ENCODE results near the gene LAMA1.

Gene LAMA1

DNA sequence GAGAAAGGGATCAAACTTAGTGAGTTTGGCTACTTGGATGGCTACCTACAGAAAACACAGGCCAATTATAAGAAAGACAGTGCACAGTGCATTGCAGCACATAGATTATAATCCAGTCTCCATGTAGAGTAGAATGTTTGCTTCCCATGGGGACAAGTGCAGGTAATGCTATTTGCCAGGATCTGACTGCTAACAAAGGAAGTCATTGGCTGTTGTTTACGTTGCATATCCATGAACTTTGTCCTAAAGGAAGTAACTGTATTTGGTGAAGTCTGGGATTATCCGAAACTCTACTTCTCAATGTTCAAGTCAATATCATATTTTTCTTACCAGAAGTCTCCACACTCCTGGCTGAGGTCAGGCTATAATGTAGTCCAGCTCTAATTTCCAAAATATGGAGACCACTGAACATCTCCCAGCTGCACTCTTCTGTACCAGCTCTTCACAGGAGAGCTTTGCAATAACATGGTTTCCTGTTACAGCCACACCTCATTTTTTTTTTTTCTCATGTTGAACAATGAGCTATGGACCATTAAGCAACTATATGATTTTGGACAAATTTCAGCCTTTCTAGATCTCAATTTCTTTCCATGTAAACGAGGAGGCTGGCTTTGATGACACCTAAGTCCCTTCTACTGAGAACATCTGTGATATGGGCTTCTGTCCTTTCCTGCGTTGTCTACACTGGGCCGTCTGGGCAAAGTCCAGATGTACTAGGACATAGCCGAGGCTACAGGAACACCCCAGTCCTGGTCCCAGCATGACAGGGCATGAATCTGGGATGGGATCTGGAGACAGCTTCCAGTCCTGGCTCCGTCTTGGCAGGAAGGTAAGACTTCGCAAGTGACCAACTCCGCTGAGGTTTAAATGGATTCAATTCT, 154.8 kb downstream of the LAMA1 start:
- DNase-seq (ENCODE audit: insufficient read length, low spot score) (no peak), FAIRE-seq (no peak)
- TF ChIP-seq TAF1 (IDR thresholded peaks at IDR 0.05; ENCODE audit: low read depth, low read length), result no peak
- no peak for TF ChIP-seq POLR2A (IDR thresholded peaks at IDR 0.05; ENCODE audit: low read depth, low read length)
- TF ChIP-seq SPI1 (IDR thresholded peaks at IDR 0.05; ENCODE audit: low read depth, low read length), result no peak
- TF ChIP-seq POLR2AphosphoS5 (IDR thresholded peaks at IDR 0.05; ENCODE audit: low read depth, low read length), result no peak
- no peak for TF ChIP-seq PAX5 (IDR thresholded peaks at IDR 0.05; ENCODE audit: insufficient read depth, low read length, severe bottlenecking)
- no peak for TF ChIP-seq POU2F2 (IDR thresholded peaks at IDR 0.05; ENCODE audit: low read depth, low read length)

DNA sequence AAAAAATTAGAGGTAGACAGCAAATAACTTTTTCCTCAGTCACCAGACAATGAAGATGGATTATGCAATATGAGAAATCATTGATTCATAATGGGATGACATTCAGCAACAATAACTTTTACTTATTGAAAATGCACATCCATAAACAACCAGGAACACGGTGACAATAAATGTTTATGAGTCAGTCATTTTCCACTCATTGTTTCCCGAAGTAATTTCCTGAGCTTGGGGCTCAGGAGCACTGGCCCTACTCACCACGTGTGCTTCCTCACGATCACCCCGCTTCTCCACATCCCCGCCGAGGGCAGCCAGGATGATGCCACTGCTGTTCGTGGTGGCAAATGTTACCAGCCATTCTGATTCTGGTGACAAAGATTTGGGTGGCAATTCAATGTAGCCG, 156.3 kb downstream of the LAMA1 start:
- FAIRE-seq (no peak), DNase-seq (ENCODE audit: insufficient read length, low spot score) (no peak)
- TF ChIP-seq PAX5 (IDR thresholded peaks at IDR 0.05; ENCODE audit: insufficient read depth, low read length, severe bottlenecking) (no peak), POLR2A (IDR thresholded peaks at IDR 0.05; ENCODE audit: low read depth, low read length) (no peak), TAF1 (IDR thresholded peaks at IDR 0.05; ENCODE audit: low read depth, low read length) (no peak), SPI1 (IDR thresholded peaks at IDR 0.05; ENCODE audit: low read depth, low read length) (no peak), POLR2AphosphoS5 (IDR thresholded peaks at IDR 0.05; ENCODE audit: low read depth, low read length) (no peak), POU2F2 (IDR thresholded peaks at IDR 0.05; ENCODE audit: low read depth, low read length) (no peak)

DNA sequence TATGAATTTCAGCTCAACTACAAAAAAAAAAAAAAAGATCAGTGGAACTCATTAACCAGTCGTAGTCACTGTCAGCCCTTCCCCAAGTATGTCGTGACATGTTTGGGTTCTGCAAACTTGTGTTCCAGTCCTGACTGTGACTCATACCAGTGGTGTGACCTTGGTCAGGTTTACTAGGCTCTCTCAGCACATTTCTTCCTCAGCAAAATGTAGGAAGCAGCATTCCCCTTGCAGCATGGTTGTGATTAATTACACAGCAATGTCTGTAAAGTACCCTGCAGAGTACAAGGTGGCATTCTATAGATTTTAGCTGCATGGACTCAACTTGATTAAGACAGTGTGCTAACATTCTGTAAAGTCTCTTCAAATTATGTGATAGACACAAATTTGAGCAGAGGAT, 156.9 kb downstream of the LAMA1 start:
- DNase-seq (ENCODE audit: insufficient read length, low spot score) (no peak), FAIRE-seq (no peak)

DNA sequence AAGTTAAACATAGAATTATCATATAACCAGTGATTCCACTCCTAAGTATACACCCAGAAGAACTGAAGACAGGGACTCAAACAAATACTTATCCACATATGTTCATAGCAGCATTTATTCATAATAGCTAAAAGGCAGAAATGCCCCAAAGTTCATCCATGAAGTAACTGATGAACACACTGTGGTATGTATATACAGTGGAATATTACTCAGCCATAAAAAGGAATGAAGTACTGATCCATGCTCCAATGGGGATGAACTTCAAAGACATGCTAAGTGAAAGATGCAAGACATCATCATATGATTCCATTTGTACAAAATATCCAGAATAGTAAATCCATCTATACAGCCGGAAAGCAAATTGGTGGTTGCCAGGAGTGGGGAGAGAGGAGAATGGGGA, 157.5 kb downstream of the LAMA1 start:
- no peak for FAIRE-seq
- TF ChIP-seq POU2F2 (IDR thresholded peaks at IDR 0.05; ENCODE audit: low read depth, low read length) (no peak), POLR2A (IDR thresholded peaks at IDR 0.05; ENCODE audit: low read depth, low read length) (no peak), PAX5 (IDR thresholded peaks at IDR 0.05; ENCODE audit: insufficient read depth, low read length, severe bottlenecking) (no peak), TAF1 (IDR thresholded peaks at IDR 0.05; ENCODE audit: low read depth, low read length) (no peak), SPI1 (IDR thresholded peaks at IDR 0.05; ENCODE audit: low read depth, low read length) (no peak)
- no peak for DNase-seq (ENCODE audit: insufficient read length, low spot score)

More for the DNA sequence above, 156.9 kb downstream of the LAMA1 start:
- no peak for TF ChIP-seq PAX5 (IDR thresholded peaks at IDR 0.05; ENCODE audit: insufficient read depth, low read length, severe bottlenecking)
- TF ChIP-seq SPI1 (IDR thresholded peaks at IDR 0.05; ENCODE audit: low read depth, low read length), result no peak
- no peak for TF ChIP-seq TAF1 (IDR thresholded peaks at IDR 0.05; ENCODE audit: low read depth, low read length)
- TF ChIP-seq POLR2A (IDR thresholded peaks at IDR 0.05; ENCODE audit: low read depth, low read length), result no peak
- no peak for TF ChIP-seq POLR2AphosphoS5 (IDR thresholded peaks at IDR 0.05; ENCODE audit: low read depth, low read length)
- TF ChIP-seq POU2F2 (IDR thresholded peaks at IDR 0.05; ENCODE audit: low read depth, low read length), result no peak

DNA sequence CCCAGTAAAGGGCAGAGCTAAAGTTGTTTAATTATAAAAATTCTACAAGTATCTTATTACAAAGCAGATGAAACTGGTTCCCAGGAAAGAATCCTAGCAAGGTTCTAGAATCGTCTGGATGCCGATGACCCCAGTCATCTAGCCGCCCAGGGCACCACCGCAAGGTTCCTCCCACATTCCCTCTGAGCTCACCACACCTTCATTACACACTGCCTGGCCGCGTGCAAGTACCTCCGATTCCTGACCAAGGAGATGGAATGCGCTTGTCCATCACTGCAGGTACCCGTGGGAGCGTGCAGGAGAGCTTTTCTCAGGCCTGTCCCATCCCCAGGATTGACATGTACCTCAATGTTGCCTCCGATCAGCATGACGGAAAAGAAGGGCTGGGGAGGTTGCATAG, 158.5 kb downstream of the LAMA1 start:
- DNase-seq (ENCODE audit: insufficient read length, low spot score), result no peak
- TF ChIP-seq POU2F2 (IDR thresholded peaks at IDR 0.05; ENCODE audit: low read depth, low read length) (no peak), POLR2AphosphoS5 (IDR thresholded peaks at IDR 0.05; ENCODE audit: low read depth, low read length) (no peak), TAF1 (IDR thresholded peaks at IDR 0.05; ENCODE audit: low read depth, low read length) (no peak), POLR2A (IDR thresholded peaks at IDR 0.05; ENCODE audit: low read depth, low read length) (no peak), PAX5 (IDR thresholded peaks at IDR 0.05; ENCODE audit: insufficient read depth, low read length, severe bottlenecking) (no peak), SPI1 (IDR thresholded peaks at IDR 0.05; ENCODE audit: low read depth, low read length) (no peak)

DNA sequence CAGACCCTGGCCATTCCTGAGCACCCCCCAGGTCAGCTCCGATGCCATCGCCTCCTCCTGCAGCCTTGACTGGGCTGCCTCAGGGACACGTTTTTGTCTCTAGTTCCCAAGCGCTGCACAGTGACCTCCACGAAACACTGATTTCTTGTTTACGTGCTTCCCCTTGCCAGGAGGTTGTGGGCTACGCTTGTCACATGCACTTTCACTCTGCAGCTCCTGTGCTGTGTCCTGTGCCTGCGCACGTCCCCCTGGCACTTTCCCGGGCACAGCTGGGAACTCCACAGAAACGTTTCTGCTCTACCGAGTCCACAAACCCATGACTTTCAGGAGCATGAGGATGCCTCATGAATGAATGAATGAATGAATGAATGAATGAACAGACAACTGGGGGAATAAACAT, 160.6 kb downstream of the LAMA1 start:
- FAIRE-seq (no peak), DNase-seq (ENCODE audit: insufficient read length, low spot score) (no peak)
- no peak for TF ChIP-seq SPI1 (IDR thresholded peaks at IDR 0.05; ENCODE audit: low read depth, low read length)

More for the DNA sequence above, 158.5 kb downstream of the LAMA1 start:
- FAIRE-seq, result no peak

DNA sequence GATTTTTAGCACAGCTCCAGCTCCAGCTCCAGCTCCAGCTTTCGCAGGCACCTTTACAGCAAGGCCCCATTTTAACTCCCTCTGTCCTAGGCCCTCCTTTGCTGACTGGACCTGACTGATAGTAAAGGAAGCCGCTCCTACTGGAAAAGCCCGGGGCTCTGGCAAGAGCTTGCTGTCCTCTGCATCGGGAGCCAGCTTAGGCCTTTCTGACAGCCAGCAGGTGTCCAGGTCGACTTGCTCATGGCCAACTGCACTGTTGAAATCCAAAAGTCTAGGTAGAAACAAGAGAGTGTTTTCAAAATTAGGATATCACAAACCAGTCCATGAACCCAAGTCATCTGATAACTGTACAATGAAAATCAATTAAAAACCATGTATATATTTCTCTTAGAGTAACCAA, 161.1 kb downstream of the LAMA1 start:
- FAIRE-seq (no peak), DNase-seq (ENCODE audit: insufficient read length, low spot score) (no peak)
- TF ChIP-seq POU2F2 (IDR thresholded peaks at IDR 0.05; ENCODE audit: low read depth, low read length), result no peak
- TF ChIP-seq TAF1 (IDR thresholded peaks at IDR 0.05; ENCODE audit: low read depth, low read length), result no peak
- TF ChIP-seq POLR2AphosphoS5 (IDR thresholded peaks at IDR 0.05; ENCODE audit: low read depth, low read length), result no peak
- no peak for TF ChIP-seq POLR2A (IDR thresholded peaks at IDR 0.05; ENCODE audit: low read depth, low read length)
- no peak for TF ChIP-seq SPI1 (IDR thresholded peaks at IDR 0.05; ENCODE audit: low read depth, low read length)
- no peak for TF ChIP-seq PAX5 (IDR thresholded peaks at IDR 0.05; ENCODE audit: insufficient read depth, low read length, severe bottlenecking)

DNA sequence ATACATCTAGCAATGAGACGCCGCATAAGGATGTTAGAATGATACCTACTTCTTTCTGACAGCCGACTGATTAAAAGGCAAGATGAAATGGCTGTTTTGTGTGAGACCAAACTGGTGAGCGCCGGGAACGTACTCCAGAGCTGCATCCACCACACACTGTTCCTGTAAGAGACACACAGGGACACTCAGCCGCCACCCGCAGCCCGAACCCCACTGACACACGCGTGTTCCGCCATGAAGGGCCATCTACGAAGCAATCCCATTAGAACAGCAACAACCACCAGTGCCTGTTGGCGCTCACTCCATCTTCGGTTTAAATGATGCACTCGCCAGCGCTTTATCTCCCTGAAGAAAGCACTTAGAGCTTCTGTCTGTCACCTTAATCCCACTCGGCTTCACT, 162.3 kb downstream of the LAMA1 start:
- DNase-seq (ENCODE audit: insufficient read length, low spot score) (no peak), FAIRE-seq (no peak)
- no peak for TF ChIP-seq SPI1 (IDR thresholded peaks at IDR 0.05; ENCODE audit: low read depth, low read length)
- no peak for TF ChIP-seq POLR2AphosphoS5 (IDR thresholded peaks at IDR 0.05; ENCODE audit: low read depth, low read length)
- TF ChIP-seq TAF1 (IDR thresholded peaks at IDR 0.05; ENCODE audit: low read depth, low read length), result no peak
- TF ChIP-seq POLR2A (IDR thresholded peaks at IDR 0.05; ENCODE audit: low read depth, low read length), result no peak
- TF ChIP-seq PAX5 (IDR thresholded peaks at IDR 0.05; ENCODE audit: insufficient read depth, low read length, severe bottlenecking), result no peak
- no peak for TF ChIP-seq POU2F2 (IDR thresholded peaks at IDR 0.05; ENCODE audit: low read depth, low read length)

DNA sequence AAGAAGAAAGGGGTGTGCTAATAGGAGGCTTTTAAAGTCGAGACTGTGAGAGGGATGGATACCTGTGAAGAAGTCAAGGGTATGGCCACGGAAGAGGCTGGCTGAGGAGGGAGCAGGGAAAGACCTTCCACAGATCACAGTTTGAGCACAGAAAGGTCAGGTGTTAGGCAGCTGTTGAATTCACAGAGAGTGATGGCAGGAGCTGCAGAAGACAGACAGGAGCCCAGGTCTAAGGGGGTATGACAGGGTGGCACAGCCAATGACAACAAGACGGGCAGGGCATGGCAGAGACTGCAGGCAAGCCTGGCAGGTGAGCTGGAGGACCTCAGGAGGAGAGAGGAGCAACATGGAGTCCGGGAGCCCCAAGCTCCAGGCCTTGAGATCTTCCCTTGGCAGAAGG, 163.1 kb downstream of the LAMA1 start:
- FAIRE-seq (no peak), DNase-seq (ENCODE audit: insufficient read length, low spot score) (no peak)
- TF ChIP-seq POLR2AphosphoS5 (IDR thresholded peaks at IDR 0.05; ENCODE audit: low read depth, low read length), result no peak
- no peak for TF ChIP-seq POU2F2 (IDR thresholded peaks at IDR 0.05; ENCODE audit: low read depth, low read length)
- no peak for TF ChIP-seq POLR2A (IDR thresholded peaks at IDR 0.05; ENCODE audit: low read depth, low read length)
- TF ChIP-seq SPI1 (IDR thresholded peaks at IDR 0.05; ENCODE audit: low read depth, low read length), result no peak
- no peak for TF ChIP-seq PAX5 (IDR thresholded peaks at IDR 0.05; ENCODE audit: insufficient read depth, low read length, severe bottlenecking)
- no peak for TF ChIP-seq TAF1 (IDR thresholded peaks at IDR 0.05; ENCODE audit: low read depth, low read length)

All from GM12891 (cell line).